Neural progenitor cell (in vitro differentiated cells): ENCODE data around the gene NMBR. TPM values are rescaled to one million over a fixed set of nuclear protein-coding genes. Genes with fewer than 3 reads are reported as not detected.

Source experiments
- DNase-seq: peaks from one replicate; pipeline ENCODE4 v3.0.0-alpha.2; 2016; ENCODE audit warnings: low spot score
- H2AFZ ChIP-seq: fragments of 200-600 bp; sonication (generic); replicated peaks from 2 replicates; pipeline ENCODE4 v1.6.1; 2016; ENCODE audit warnings: antibody characterized with exemption
- H3F3A ChIP-seq: fragments of 200-600 bp; sonication (generic); 2 replicates; pipeline ENCODE4 v1.6.1; 2016; ENCODE audit warnings: antibody characterized with exemption, low read depth
- H3K27ac ChIP-seq: fragments of 200-600 bp; sonication (generic); 2 replicates; pipeline ENCODE4 v1.5.1; 2016; ENCODE audit warnings: mild to moderate bottlenecking
- H3K27me3 ChIP-seq: fragments of 200-600 bp; sonication (generic); 2 replicates; pipeline ENCODE4 v1.6.1; 2016; ENCODE audit warnings: mild to moderate bottlenecking, moderate library complexity
- H3K36me3 ChIP-seq: fragments of 200-600 bp; sonication (generic); 2 replicates; pipeline ENCODE4 v1.5.1; 2016
- H3K4me1 ChIP-seq: fragments of 200-600 bp; sonication (generic); 2 replicates; pipeline ENCODE4 v1.6.1; 2016; ENCODE audit warnings: mixed run types
- H3K4me2 ChIP-seq: fragments of 200-600 bp; sonication (generic); 2 replicates; pipeline ENCODE4 v1.6.1; 2016
- H3K4me3 ChIP-seq: fragments of 200-600 bp; sonication (generic); 2 replicates; pipeline ENCODE4 v1.5.1; 2016
- H3K79me2 ChIP-seq: fragments of 200-600 bp; sonication (generic); 2 replicates; pipeline ENCODE4 v1.6.1; 2016; ENCODE audit warnings: low read depth
- H3K9ac ChIP-seq: fragments of 200-600 bp; sonication (generic); 2 replicates; pipeline ENCODE4 v1.6.1; 2016
- H3K9me3 ChIP-seq: fragments of 200-600 bp; sonication (generic); 2 replicates; pipeline ENCODE4 v1.5.1; 2016; ENCODE audit warnings: low read depth
- H4K20me1 ChIP-seq: fragments of 200-600 bp; sonication (generic); 2 replicates; pipeline ENCODE4 v1.6.1; 2016; ENCODE audit warnings: low read depth
- H3K27ac Mint-ChIP-seq: 3 replicates; pipeline ENCODE4 v1.8.0; 2021; ENCODE audit warnings: mixed read lengths
- H3K27me3 Mint-ChIP-seq: 2 replicates; pipeline ENCODE4 v1.8.0; 2022; ENCODE audit warnings: low read depth, mild to moderate bottlenecking, inconsistent platforms, moderate library complexity, mixed read lengths; ENCODE audit not compliant: insufficient read depth
- H3K36me3 Mint-ChIP-seq: 3 replicates; pipeline ENCODE4 v1.8.0; 2021; ENCODE audit warnings: mixed read lengths
- H3K4me1 Mint-ChIP-seq: 3 replicates; pipeline ENCODE4 v1.8.0; 2021; ENCODE audit warnings: mixed read lengths
- H3K4me3 Mint-ChIP-seq: 3 replicates; pipeline ENCODE4 v1.8.0; 2021; ENCODE audit warnings: mild to moderate bottlenecking, moderate library complexity, mixed read lengths
- H3K9me3 Mint-ChIP-seq: 3 replicates; pipeline ENCODE4 v1.8.0; 2020; ENCODE audit warnings: mixed read lengths
- EZH2 ChIP-seq: fragments of 200-600 bp; sonication (generic); IDR thresholded peaks from 2 replicates; pipeline ENCODE4 v1.6.1; 2017; ENCODE audit warnings: antibody characterized with exemption, mild to moderate bottlenecking, moderate library complexity
- EZH2phosphoT487 ChIP-seq: fragments of 200-600 bp; sonication (generic); IDR thresholded peaks from 2 replicates; pipeline ENCODE4 v1.6.1; 2017; ENCODE audit warnings: antibody characterized with exemption
- total RNA-seq: library from RNA; depleted of rRNA; stranded (reverse); fragments of >200 nt; gene quantifications from 2 replicates; pipeline ENCODE4 v1.2.3, GENCODE V29; 2015; ENCODE audit warnings: low replicate concordance
- TF ChIP-seq, protein P1 (sequence below): fragments of 200-600 bp; sonication (generic); IDR thresholded peaks from 2 replicates; pipeline ENCODE4 v1.5.1; 2017; ENCODE audit warnings: antibody characterized with exemption, mild to moderate bottlenecking

The NMBR gene
- total RNA-seq, 1 donor from 2014 or later = not detected

GRCh38 chr6:142130814-142131213, 16.1 kb downstream of the NMBR start:
- Mint-ChIP-seq H3K36me3 (no peaks in the 10 kb centered on the region), H3K27ac (no peak overlapping the region), H3K9me3 (no peaks in the 10 kb centered on the region), H3K27me3 (peaks cover 2% of the 10 kb centered on the region), H3K4me1 (no peaks in the 10 kb centered on the region), H3K4me3 (no peak overlapping the region)
- Histone ChIP-seq H3K4me3 (no peak overlapping the region), H3F3A (no peaks in the 10 kb centered on the region), H3K36me3 (no peaks in the 10 kb centered on the region), H4K20me1 (no peaks in the 10 kb centered on the region), H3K9ac (no peak overlapping the region), H3K4me2 (no peak overlapping the region), H3K9me3 (no peaks in the 10 kb centered on the region), H3K27me3 (no peaks in the 10 kb centered on the region), H3K79me2 (no peaks in the 10 kb centered on the region), H3K4me1 (peaks cover 11% of the 10 kb centered on the region), H3K27ac (no peak overlapping the region), H2AFZ (no peak overlapping the region)
- DNase-seq = no peak
- no peak for TF ChIP-seq EZH2
- TF ChIP-seq EZH2phosphoT487 = no peak
- TF ChIP-seq, protein P1, sequence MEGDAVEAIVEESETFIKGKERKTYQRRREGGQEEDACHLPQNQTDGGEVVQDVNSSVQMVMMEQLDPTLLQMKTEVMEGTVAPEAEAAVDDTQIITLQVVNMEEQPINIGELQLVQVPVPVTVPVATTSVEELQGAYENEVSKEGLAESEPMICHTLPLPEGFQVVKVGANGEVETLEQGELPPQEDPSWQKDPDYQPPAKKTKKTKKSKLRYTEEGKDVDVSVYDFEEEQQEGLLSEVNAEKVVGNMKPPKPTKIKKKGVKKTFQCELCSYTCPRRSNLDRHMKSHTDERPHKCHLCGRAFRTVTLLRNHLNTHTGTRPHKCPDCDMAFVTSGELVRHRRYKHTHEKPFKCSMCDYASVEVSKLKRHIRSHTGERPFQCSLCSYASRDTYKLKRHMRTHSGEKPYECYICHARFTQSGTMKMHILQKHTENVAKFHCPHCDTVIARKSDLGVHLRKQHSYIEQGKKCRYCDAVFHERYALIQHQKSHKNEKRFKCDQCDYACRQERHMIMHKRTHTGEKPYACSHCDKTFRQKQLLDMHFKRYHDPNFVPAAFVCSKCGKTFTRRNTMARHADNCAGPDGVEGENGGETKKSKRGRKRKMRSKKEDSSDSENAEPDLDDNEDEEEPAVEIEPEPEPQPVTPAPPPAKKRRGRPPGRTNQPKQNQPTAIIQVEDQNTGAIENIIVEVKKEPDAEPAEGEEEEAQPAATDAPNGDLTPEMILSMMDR = no peak

DNA sequence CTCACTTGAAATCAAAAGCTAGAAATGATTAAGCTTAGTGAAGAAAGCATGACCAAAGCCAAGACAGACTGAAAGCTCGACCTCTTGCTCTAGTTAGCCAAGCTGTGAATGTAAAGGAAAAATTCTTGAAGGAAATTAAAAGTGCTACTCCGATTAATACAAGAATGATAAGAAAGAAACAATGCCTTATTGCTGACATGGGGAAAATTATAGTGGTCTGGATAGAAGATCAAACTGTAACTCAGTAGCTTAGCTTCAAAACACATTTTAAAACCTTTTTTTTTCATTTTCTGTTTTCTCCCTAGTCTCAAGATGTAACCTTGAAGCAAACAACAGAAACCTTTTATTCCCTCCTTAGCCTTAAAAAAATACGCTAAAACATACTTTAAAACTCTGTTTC, 25.6 kb downstream of the NMBR start:
- TF ChIP-seq, protein P1 = no peak
- TF ChIP-seq EZH2 (no peak), EZH2phosphoT487 (no peak)
- Mint-ChIP-seq H3K27ac (no peak overlapping the region), H3K27me3 (no peaks in the 10 kb centered on the region), H3K9me3 (no peaks in the 10 kb centered on the region), H3K4me3 (no peak overlapping the region), H3K36me3 (no peaks in the 10 kb centered on the region), H3K4me1 (no peaks in the 10 kb centered on the region)
- Histone ChIP-seq H3K27ac (no peak overlapping the region), H3K79me2 (no peaks in the 10 kb centered on the region), H2AFZ (no peak overlapping the region), H4K20me1 (no peaks in the 10 kb centered on the region), H3K9me3 (no peaks in the 10 kb centered on the region), H3K27me3 (no peaks in the 10 kb centered on the region), H3K36me3 (no peaks in the 10 kb centered on the region), H3K4me3 (no peak overlapping the region), H3K4me2 (no peak overlapping the region), H3K4me1 (no peaks in the 10 kb centered on the region), H3F3A (no peaks in the 10 kb centered on the region), H3K9ac (no peak overlapping the region)
- DNase-seq = no peak

DNA sequence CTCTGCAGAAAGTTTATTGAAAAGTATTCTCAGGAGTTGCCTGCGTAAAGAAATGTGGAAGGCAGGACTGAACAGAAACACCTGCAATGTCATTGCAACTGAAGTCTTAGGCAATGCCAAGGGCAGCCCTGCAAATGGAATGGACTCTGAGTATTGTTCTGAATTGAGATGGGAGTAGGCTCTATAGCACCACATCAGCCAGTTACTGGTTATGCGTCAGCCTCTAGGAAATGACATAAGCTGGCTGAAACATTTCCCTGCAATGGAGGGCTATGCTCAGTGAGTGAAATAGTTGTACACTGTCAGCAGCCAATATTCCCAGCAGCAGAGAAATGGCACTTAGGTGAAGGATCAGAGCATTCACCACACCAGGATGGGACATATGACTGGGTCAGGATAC, 28.0 kb downstream of the NMBR start:
- Mint-ChIP-seq H3K4me1 (no peaks in the 10 kb centered on the region), H3K27ac (no peak overlapping the region)
- no peak overlapping the region for H2AFZ ChIP-seq

More for the DNA sequence above, 28.0 kb downstream of the NMBR start:
- Histone ChIP-seq H3K4me3 (no peak overlapping the region), H3K79me2 (no peaks in the 10 kb centered on the region), H3K36me3 (no peaks in the 10 kb centered on the region), H3K9me3 (no peaks in the 10 kb centered on the region), H3F3A (no peaks in the 10 kb centered on the region), H3K4me2 (no peak overlapping the region), H3K27me3 (no peaks in the 10 kb centered on the region), H3K27ac (no peak overlapping the region), H3K9ac (no peak overlapping the region), H3K4me1 (no peaks in the 10 kb centered on the region), H4K20me1 (no peaks in the 10 kb centered on the region)
- Mint-ChIP-seq H3K36me3 (no peaks in the 10 kb centered on the region), H3K27me3 (no peaks in the 10 kb centered on the region), H3K9me3 (no peaks in the 10 kb centered on the region), H3K4me3 (no peak overlapping the region)
- no peak for DNase-seq
- TF ChIP-seq EZH2 (no peak), EZH2phosphoT487 (no peak)
- TF ChIP-seq, protein P1 = no peak
